Left ventricle myocardium inferior (tissue), 1 donor: ENCODE measurements around the gene TEAD4. TPM values are rescaled to one million over a fixed set of nuclear protein-coding genes. Genes with fewer than 3 reads are reported as not detected.

ENCODE experiments used
- DNase-seq: peaks from one replicate; pipeline ENCODE4 v3.0.0-alpha.2; 2020
- H3K27ac ChIP-seq: fragments of 200-600 bp; replicated peaks from 2 replicates; pipeline ENCODE4 v1.8.0; 2021
- H3K27me3 ChIP-seq: fragments of 200-600 bp; 2 replicates; pipeline ENCODE4 v1.8.0; 2021; ENCODE audit warnings: low read depth
- H3K36me3 ChIP-seq: fragments of 200-600 bp; 2 replicates; pipeline ENCODE4 v1.8.0; 2021
- H3K4me1 ChIP-seq: fragments of 200-600 bp; 2 replicates; pipeline ENCODE4 v1.8.0; 2021
- H3K4me3 ChIP-seq: fragments of 200-600 bp; 2 replicates; pipeline ENCODE4 v1.8.0; 2021; ENCODE audit warnings: mild to moderate bottlenecking, moderate library complexity
- H3K9me3 ChIP-seq: fragments of 200-600 bp; replicated peaks from 2 replicates; pipeline ENCODE4 v1.8.0; 2021
- intact Hi-C: fragments of 100-400 bp; cut with micrococcal nuclease; formaldehyde crosslinking; loops from one replicate; pipeline ENCODE4 v1.11.0; 2022
- total RNA-seq: library from RNA; stranded (reverse); fragmentation: NEBNext Ultra II Directional; extraction: Animal tissue kit (Norgen Biotek cat#: 25700); gene quantifications from one replicate; pipeline ENCODE4 v1.2.1, GENCODE V29; 2021
- TF ChIP-seq, protein P1 (sequence below): fragments of 200-600 bp; IDR thresholded peaks from 2 replicates; pipeline ENCODE4 v1.8.0; 2021; ENCODE audit warnings: antibody characterized with exemption, mild to moderate bottlenecking, borderline replicate concordance
- donor health status: DM: no; HTN: yes; CAD: no; lungs with severe emphysema.

TEAD4 gene
- total RNA-seq, 1 donor from 2014 or later: 6.7 TPM

DNA sequence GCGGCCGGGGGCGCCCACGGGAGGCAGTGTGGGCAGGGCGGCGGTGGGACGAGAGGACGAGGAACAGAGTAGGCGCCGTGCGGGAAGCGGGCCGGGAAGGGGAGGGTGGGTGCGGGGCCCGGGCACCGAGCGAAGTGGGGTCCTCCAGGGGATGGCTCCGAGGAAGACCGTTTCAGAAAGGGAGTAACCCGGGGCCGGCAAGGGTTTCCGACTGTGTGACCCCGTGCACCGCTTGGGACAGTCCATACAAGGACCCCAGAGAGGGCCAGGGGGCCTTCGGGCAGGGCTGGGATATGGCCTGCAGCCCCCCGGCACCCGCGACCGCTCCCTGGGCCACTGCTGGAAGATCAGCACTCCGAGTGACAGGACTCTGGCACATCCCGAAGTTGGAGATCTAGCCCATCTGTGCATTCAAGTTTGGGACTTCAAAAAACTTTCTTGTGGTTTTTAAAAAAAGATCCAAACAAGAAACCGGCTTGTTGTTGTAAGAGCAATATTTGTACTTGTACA lies 118.4 kb downstream of the TEAD4 start:
- Histone ChIP-seq H3K27ac (peak overlapping the region; percentile 95), H3K36me3 (no peaks in the 10 kb centered on the region), H3K4me3 (peak overlapping the region; percentile 98), H3K9me3 (no peaks in the 10 kb centered on the region), H3K4me1 (peaks cover 83% of the 10 kb centered on the region), H3K27me3 (no peaks in the 10 kb centered on the region)
- DNase-seq: peak; percentile 47
- intact Hi-C loops: loop anchor here (5.0 kb wide), 1 partner anchor 195 kb away; no protein-coding TSS in a partner anchor
- TF ChIP-seq, protein P1, sequence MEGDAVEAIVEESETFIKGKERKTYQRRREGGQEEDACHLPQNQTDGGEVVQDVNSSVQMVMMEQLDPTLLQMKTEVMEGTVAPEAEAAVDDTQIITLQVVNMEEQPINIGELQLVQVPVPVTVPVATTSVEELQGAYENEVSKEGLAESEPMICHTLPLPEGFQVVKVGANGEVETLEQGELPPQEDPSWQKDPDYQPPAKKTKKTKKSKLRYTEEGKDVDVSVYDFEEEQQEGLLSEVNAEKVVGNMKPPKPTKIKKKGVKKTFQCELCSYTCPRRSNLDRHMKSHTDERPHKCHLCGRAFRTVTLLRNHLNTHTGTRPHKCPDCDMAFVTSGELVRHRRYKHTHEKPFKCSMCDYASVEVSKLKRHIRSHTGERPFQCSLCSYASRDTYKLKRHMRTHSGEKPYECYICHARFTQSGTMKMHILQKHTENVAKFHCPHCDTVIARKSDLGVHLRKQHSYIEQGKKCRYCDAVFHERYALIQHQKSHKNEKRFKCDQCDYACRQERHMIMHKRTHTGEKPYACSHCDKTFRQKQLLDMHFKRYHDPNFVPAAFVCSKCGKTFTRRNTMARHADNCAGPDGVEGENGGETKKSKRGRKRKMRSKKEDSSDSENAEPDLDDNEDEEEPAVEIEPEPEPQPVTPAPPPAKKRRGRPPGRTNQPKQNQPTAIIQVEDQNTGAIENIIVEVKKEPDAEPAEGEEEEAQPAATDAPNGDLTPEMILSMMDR: no peak

DNA sequence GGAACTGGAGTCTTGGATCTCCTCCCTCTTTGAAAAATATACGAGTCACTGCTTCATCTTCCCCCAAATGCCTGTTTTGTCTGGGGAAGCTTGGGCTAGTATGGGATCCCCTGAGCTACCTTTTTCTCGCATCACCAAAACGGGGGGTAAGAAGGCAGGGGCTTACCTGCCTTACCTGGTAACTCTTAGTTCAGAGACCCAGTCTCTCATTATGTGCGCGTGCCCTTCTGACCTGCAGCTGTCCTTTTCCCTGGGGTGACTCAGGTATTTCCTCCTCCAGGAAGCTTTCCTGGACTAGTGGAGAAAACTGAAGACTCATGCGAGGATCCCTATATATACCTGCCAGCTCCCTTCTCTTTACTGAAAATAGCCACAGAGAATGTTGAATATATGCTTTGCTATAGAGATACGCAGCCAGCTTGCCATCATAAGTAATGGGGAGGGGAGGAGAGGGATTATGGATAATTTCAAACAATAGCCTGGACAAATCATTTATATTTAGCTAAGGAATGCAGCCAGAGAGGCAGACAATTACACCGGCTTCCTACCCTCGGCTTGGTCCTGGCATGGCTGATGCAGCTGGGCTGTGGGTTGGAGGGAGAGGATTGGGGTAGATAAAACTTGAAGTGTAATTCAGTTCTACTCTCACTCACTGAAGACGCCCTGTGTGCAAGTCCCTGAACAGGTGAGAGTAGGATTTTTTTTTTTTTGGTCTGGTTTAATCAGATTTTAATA lies 119.1 kb downstream of the TEAD4 start:
- Histone ChIP-seq H3K36me3 (no peaks in the 10 kb centered on the region), H3K4me3 (peak overlapping the region; percentile 98), H3K27me3 (no peaks in the 10 kb centered on the region), H3K9me3 (no peaks in the 10 kb centered on the region), H3K4me1 (peaks cover 86% of the 10 kb centered on the region), H3K27ac (peak overlapping the region; percentile 95)
- DNase-seq: no peak
- TF ChIP-seq, protein P1: no peak
- intact Hi-C loops: loop anchor here (5.0 kb wide), 1 partner anchor 194 kb away; no protein-coding TSS in a partner anchor

DNA sequence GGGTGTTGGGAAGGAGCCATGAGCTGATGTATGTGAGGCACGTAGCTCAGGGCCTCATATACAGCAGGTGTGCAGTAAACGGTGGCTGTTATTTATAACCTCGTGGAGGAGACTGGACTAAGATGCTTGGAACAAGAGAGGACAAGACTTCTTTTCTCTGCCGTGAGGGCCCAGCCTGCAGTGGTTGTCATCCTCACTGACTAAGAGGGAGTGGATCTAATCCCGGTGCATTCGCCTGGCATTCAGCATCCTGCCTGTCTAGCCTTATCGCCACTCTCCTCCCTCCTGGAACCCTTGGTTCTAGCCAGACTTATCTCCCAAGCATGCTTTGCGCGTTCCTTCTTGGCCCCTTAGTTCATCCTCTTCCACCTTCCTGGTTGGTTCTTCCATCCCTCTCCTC lies 121.9 kb downstream of the TEAD4 start:
- H3K9me3 ChIP-seq: no peaks in the 10 kb centered on the region
- TF ChIP-seq, protein P1: no peak
- H3K36me3 ChIP-seq: no peaks in the 10 kb centered on the region
- H3K4me1 ChIP-seq: peaks cover 96% of the 10 kb centered on the region
- no peaks in the 10 kb centered on the region for H3K27me3 ChIP-seq
- intact Hi-C loops: no loop called here
- peak overlapping the region; percentile 95 for H3K27ac ChIP-seq
- peak overlapping the region; percentile 9 for H3K4me3 ChIP-seq
- DNase-seq: no peak

DNA sequence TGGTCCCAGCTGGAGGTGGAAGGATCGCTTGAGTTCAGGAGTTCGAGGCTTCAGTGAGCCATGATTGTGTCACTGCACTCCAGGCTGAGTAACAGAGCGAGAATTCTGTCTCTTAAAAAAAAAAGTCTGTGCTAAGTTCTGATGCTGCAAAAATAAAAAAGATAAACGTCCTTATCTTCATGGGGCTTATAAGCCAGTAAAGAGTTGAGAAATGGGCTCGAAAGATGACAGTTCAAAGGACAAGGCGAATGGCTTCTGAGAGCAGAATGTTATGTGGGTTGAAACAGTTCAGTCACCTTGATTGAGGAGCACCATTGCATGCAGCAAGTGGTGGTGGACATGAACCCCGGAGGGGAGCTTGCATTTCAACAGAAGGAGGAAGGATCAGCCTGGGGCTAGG lies 122.7 kb downstream of the TEAD4 start:
- peak overlapping the region; percentile 95 for H3K27ac ChIP-seq
- TF ChIP-seq, protein P1: no peak
- intact Hi-C loops: no loop called here
- H3K9me3 ChIP-seq: no peaks in the 10 kb centered on the region
- H3K27me3 ChIP-seq: no peaks in the 10 kb centered on the region
- no peaks in the 10 kb centered on the region for H3K36me3 ChIP-seq
- H3K4me1 ChIP-seq: peaks cover 96% of the 10 kb centered on the region
- H3K4me3 ChIP-seq: no peak overlapping the region
- DNase-seq: no peak

DNA sequence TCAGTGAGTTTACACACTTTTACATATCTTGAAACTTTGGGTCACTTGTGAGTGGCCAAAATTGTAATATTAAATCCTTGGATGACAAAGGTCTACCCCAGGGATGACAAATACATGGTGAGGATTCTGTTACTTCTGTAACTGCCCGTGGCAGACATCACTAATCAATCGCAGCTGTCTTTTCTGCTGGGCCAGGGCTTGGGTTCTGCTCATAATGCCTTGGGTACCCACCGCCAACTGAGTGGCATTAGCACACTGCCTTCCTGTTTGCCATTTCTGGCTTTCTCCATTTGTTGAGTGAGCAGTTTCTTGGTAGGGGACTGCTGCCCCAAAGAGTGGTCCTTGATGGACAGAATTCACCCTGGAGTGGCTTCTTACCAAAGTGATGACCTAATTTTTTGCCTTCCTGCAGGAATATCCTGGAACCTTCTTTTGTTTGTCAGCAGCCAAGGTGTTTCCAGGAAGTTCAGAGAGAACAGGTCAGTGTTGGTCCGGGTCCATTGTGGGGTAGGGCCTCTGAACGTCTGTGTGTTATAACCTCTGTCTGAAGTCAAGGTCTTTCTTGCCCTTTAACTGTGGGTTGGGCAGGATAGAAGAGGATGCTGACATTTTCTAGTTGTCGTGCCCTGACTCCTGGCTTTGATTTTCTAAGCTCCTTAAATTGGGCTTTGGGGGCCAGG lies 124.2 kb downstream of the TEAD4 start:
- H3K36me3 ChIP-seq: no peaks in the 10 kb centered on the region
- H3K4me1 ChIP-seq: peaks cover 98% of the 10 kb centered on the region
- intact Hi-C loops: no loop called here
- TF ChIP-seq, protein P1: no peak
- H3K9me3 ChIP-seq: no peaks in the 10 kb centered on the region
- H3K4me3 ChIP-seq: peak overlapping the region; percentile 15
- H3K27me3 ChIP-seq: no peaks in the 10 kb centered on the region
- no peak for DNase-seq
- H3K27ac ChIP-seq: peak overlapping the region; percentile 95
